GM12872 (cell line): ENCODE data around the gene HARBI1.

Experiments
- CTCF ChIP-seq: IDR thresholded peaks from 3 replicates; pipeline ENCODE4 v1.5.1; 2011; ENCODE audit warnings: low read depth, mild to moderate bottlenecking, low read length, moderate library complexity; ENCODE audit not compliant: insufficient read depth

HARBI1 gene

GRCh38 chr11:46641639-46642038 lies 24.6 kb upstream of the HARBI1 start:
- no peak for TF ChIP-seq CTCF

- no peak for TF ChIP-seq CTCF
Measured at GRCh38 chr11:46640036-46640788, 23.2 kb upstream of the HARBI1 start.

- TF ChIP-seq CTCF, result no peak
Measured at GRCh38 chr11:46639197-46639839, 22.3 kb upstream of the HARBI1 start.

- no peak for TF ChIP-seq CTCF
Measured at GRCh38 chr11:46637546-46637945, 20.5 kb upstream of the HARBI1 start.

- no peak for TF ChIP-seq CTCF
Measured at GRCh38 chr11:46635557-46636139, 18.6 kb upstream of the HARBI1 start.

GRCh38 chr11:46633291-46634217 lies 16.5 kb upstream of the HARBI1 start:
- no peak for TF ChIP-seq CTCF

GRCh38 chr11:46632502-46632901 lies 15.5 kb upstream of the HARBI1 start:
- no peak for TF ChIP-seq CTCF
